GM18498 (cell line): ENCODE results near the gene BZW2.

ENCODE experiments used
- ATAC-seq: cut with Tn5 transposase; IDR thresholded peaks from one replicate; pipeline ENCODE4 v1.9.1; 2021; ENCODE audit warnings: mild to moderate bottlenecking, moderate library complexity; ENCODE audit not compliant: unreplicated experiment

BZW2 gene

GRCh38 chr7:16645593-16646471, at the start of gene BZW2, which contains the start of gene ANKMY2:
Gene BZW2, plus strand, starts transcription at chr7:16646181. Its CDS starts 19,263 bp downstream, at chr7:16665444.
Gene ANKMY2, minus strand, starts transcription at chr7:16645754. Its CDS starts 181 bp downstream, at chr7:16645573.
- ATAC-seq: peak; percentile 98

- ATAC-seq: no peak
Measured at GRCh38 chr7:16598015-16598414, 48.0 kb upstream of the BZW2 start.

- no peak for ATAC-seq
Measured at GRCh38 chr7:16599860-16600259, 46.1 kb upstream of the BZW2 start.

- no peak for ATAC-seq
Measured at GRCh38 chr7:16603633-16604032, 42.3 kb upstream of the BZW2 start.

GRCh38 chr7:16604054-16604453, 41.9 kb upstream of the BZW2 start:
- no peak for ATAC-seq

- peak; percentile 46 for ATAC-seq
Measured at GRCh38 chr7:16606704-16607103, 39.3 kb upstream of the BZW2 start.

- no peak for ATAC-seq
Measured at GRCh38 chr7:16609842-16610450, 36.0 kb upstream of the BZW2 start.

- no peak for ATAC-seq
Measured at GRCh38 chr7:16611711-16612110, 34.3 kb upstream of the BZW2 start.

- ATAC-seq: no peak
Measured at GRCh38 chr7:16615228-16615627, 30.8 kb upstream of the BZW2 start.

GRCh38 chr7:16616122-16616521, 29.9 kb upstream of the BZW2 start:
- no peak for ATAC-seq

- ATAC-seq: no peak
Measured at GRCh38 chr7:16616542-16616941, 29.4 kb upstream of the BZW2 start.

- ATAC-seq: peak; percentile 86
Measured at GRCh38 chr7:16619979-16620408, 26.0 kb upstream of the BZW2 start.

- ATAC-seq: no peak
Measured at GRCh38 chr7:16626388-16626787, 19.6 kb upstream of the BZW2 start.

GRCh38 chr7:16627236-16627635, 18.7 kb upstream of the BZW2 start:
- ATAC-seq: no peak

GRCh38 chr7:16630654-16631053, 15.3 kb upstream of the BZW2 start:
- no peak for ATAC-seq

GRCh38 chr7:16634271-16634738, 11.7 kb upstream of the BZW2 start:
- no peak for ATAC-seq

GRCh38 chr7:16636555-16637101, 9.4 kb upstream of the BZW2 start:
- no peak for ATAC-seq

- ATAC-seq: no peak
Measured at GRCh38 chr7:16637379-16637778, 8.6 kb upstream of the BZW2 start.

GRCh38 chr7:16638282-16639280, 7.4 kb upstream of the BZW2 start:
- ATAC-seq: no peak

- ATAC-seq: no peak
Measured at GRCh38 chr7:16644157-16644556, 1.8 kb upstream of the BZW2 start.
